Left ventricle myocardium inferior (tissue), 1 donor: ENCODE measurements around the gene SLC6A19. TPM values are rescaled to one million over a fixed set of nuclear protein-coding genes. Genes with fewer than 3 reads are reported as not detected.
"Not testable (repeated sequence)": the region's sequence is repeated elsewhere in the genome, so short reads cannot be mapped to it uniquely, and the experiment has no call there.

Experiments
- DNase-seq: peaks from one replicate; pipeline ENCODE4 v3.0.0-alpha.2; 2020
- H3K27ac ChIP-seq: fragments of 200-600 bp; replicated peaks from 2 replicates; pipeline ENCODE4 v1.8.0; 2021
- H3K27me3 ChIP-seq: fragments of 200-600 bp; 2 replicates; pipeline ENCODE4 v1.8.0; 2021; ENCODE audit warnings: low read depth
- H3K36me3 ChIP-seq: fragments of 200-600 bp; 2 replicates; pipeline ENCODE4 v1.8.0; 2021
- H3K4me1 ChIP-seq: fragments of 200-600 bp; 2 replicates; pipeline ENCODE4 v1.8.0; 2021
- H3K4me3 ChIP-seq: fragments of 200-600 bp; 2 replicates; pipeline ENCODE4 v1.8.0; 2021; ENCODE audit warnings: mild to moderate bottlenecking, moderate library complexity
- H3K9me3 ChIP-seq: fragments of 200-600 bp; replicated peaks from 2 replicates; pipeline ENCODE4 v1.8.0; 2021
- CTCF ChIP-seq: fragments of 200-600 bp; IDR thresholded peaks from 2 replicates; pipeline ENCODE4 v1.8.0; 2021; ENCODE audit warnings: antibody characterized with exemption, mild to moderate bottlenecking, borderline replicate concordance
- intact Hi-C: fragments of 100-400 bp; cut with micrococcal nuclease; formaldehyde crosslinking; loops from one replicate; pipeline ENCODE4 v1.11.0; 2022
- total RNA-seq: library from RNA; stranded (reverse); fragmentation: NEBNext Ultra II Directional; extraction: Animal tissue kit (Norgen Biotek cat#: 25700); gene quantifications from one replicate; pipeline ENCODE4 v1.2.1, GENCODE V29; 2021
- donor health status: DM: no; HTN: yes; CAD: no; lungs with severe emphysema.

SLC6A19 gene
- total RNA-seq, 1 donor from 2014 or later: not detected

DNA sequence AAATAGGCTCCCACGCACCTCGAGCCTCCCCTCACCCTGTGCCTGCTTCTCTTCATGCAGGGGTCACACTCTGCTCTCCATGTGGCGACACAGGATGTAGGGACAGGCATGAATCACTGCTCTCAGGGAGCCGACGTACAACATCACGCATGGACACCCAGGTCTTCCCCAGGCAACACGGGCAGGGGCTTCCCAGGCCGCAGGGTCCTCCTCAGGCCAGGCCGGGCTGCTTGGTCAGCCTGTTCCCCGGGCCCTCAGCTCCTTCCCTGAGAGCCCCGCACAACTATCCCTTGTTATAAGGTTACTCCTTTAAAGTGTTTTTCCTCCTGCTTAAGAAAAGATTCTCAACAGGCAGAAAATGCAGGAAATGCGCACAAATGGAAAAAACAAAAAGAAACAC lies 24.8 kb downstream of the SLC6A19 start:
- H3K27ac ChIP-seq: no peak overlapping the region
- intact Hi-C loops: no loop called here
- TF ChIP-seq CTCF: no peak
- H3K36me3 ChIP-seq: no peaks in the 10 kb centered on the region
- DNase-seq: no peak
- no peaks in the 10 kb centered on the region for H3K9me3 ChIP-seq
- H3K4me3 ChIP-seq: no peak overlapping the region
- H3K4me1 ChIP-seq: no peaks in the 10 kb centered on the region
- H3K27me3 ChIP-seq: peaks cover 49% of the 10 kb centered on the region

DNA sequence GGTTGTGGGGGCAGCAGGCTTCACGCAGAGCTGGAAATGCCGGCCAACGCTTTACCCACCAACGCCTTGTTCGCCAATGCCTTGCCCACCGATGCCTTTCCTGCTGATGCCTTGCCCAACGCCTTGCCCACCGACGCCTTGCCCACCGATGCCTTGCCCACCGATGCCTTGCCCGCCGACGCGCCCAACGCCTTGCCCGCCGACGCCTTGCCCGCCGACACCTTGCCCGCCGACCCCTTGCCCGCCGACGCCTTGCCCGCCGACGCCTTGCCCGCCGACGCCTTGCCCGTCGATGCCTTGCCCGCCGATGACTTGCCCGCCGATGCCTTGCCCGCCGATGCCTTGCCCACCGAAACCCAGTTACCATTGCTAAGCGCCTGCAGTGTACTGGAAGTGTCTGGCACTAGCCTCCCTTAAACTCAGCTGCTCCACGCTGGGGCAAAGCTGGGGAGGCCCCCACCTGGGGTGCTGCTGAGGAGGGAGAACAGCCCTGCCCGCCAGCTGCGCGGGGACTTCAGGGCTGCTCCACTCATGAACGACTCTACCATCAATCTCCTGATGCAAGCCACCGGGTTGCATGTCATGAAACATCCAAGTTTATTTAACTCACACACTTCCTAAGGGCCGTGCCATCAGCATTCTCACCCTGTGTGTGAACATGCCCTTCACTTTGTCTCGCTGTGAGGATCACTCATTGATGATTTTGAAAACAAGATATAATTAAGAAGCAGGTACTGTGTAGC lies 25.6 kb downstream of the SLC6A19 start:
- intact Hi-C loops: no loop called here
- Histone ChIP-seq H3K27me3 (peaks cover 55% of the 10 kb centered on the region), H3K4me3 (no peak overlapping the region), H3K27ac (no peak overlapping the region), H3K9me3 (no peaks in the 10 kb centered on the region), H3K4me1 (no peaks in the 10 kb centered on the region), H3K36me3 (no peaks in the 10 kb centered on the region)
- no peak for TF ChIP-seq CTCF
- DNase-seq: no peak

DNA sequence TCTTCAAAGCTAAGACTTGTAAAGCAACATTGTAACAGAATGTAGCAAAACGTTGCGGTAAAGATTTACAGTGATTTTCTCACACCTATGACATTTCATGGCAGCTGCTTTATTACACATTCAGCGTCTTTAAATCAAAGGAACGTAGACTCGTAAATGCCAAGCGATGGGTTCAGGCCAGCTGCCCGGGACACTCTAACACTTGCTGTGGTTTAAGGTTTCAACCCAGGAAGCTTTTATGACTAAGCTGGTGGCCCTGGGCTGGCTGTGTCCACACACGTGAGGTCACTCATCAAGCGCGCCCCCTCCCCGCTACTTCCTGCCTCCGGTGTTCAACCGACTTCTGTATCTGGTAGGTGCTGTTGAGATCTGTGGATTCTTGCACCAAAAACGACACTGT lies 26.3 kb downstream of the SLC6A19 start:
- TF ChIP-seq CTCF: no peak
- H3K27me3 ChIP-seq: peaks cover 61% of the 10 kb centered on the region
- DNase-seq: no peak
- H3K4me3 ChIP-seq: no peak overlapping the region
- no peaks in the 10 kb centered on the region for H3K4me1 ChIP-seq
- H3K27ac ChIP-seq: no peak overlapping the region
- no peaks in the 10 kb centered on the region for H3K9me3 ChIP-seq
- H3K36me3 ChIP-seq: no peaks in the 10 kb centered on the region
- intact Hi-C loops: no loop called here

DNA sequence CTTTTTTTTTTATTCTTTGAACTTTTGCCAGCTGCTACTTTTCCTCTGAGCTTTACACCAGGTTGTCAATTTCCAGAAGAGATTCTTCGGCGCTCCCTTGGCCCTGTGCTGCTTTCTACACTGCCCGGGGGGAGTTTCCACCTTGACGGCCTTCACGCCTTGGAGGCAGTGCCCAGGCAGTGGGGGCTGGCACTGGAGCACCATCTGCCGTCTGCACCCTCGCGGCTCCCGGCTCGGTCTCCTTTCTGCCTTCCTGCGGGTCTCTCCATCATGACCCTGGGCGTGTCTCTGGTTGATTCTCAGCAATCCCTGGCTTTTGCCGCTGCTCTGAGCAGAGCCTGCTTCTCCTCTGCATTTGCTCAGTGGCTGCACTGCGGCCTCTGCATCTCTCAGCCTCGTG lies 26.7 kb downstream of the SLC6A19 start:
- H3K4me1 ChIP-seq: no peaks in the 10 kb centered on the region
- intact Hi-C loops: no loop called here
- H3K9me3 ChIP-seq: no peaks in the 10 kb centered on the region
- no peak overlapping the region for H3K4me3 ChIP-seq
- DNase-seq: no peak
- TF ChIP-seq CTCF: no peak
- H3K27me3 ChIP-seq: peaks cover 64% of the 10 kb centered on the region
- H3K27ac ChIP-seq: no peak overlapping the region
- H3K36me3 ChIP-seq: no peaks in the 10 kb centered on the region

- peaks cover 62% of the 10 kb centered on the region for H3K27me3 ChIP-seq
- DNase-seq, intact Hi-C loops, H3K4me3 ChIP-seq, H3K9me3 ChIP-seq, H3K27ac ChIP-seq, H3K36me3 ChIP-seq, H3K4me1 ChIP-seq: not testable (repeated sequence)
Observed at GRCh38 chr5:1229023-1229422, 27.6 kb downstream of the SLC6A19 start.

- no peaks in the 10 kb centered on the region for H3K4me1 ChIP-seq
- H3K27ac ChIP-seq: no peak overlapping the region
- H3K9me3 ChIP-seq: peaks cover 4% of the 10 kb centered on the region
- DNase-seq: no peak
- TF ChIP-seq CTCF: no peak
- no peak overlapping the region for H3K4me3 ChIP-seq
- no peaks in the 10 kb centered on the region for H3K36me3 ChIP-seq
- H3K27me3 ChIP-seq: peaks cover 63% of the 10 kb centered on the region
- intact Hi-C loops: no loop called here
Observed at GRCh38 chr5:1229822-1230221, 28.4 kb downstream of the SLC6A19 start.
